CD4-positive, CD25-positive, alpha-beta regulatory T cell (primary cell): Measurements from ENCODE around the gene C1orf159. TPM values are rescaled to one million over a fixed set of nuclear protein-coding genes. Genes with fewer than 3 reads are reported as not detected.

Source experiments
- ATAC-seq, 2 donors: fragments of 150-1000 bp; cut with Tn5 transposase; one replicate each; pipeline ENCODE4 v1.10.0; 2021; ENCODE audit warnings: low read depth in 2 of 2, moderate number of reproducible peaks in 2 of 2, moderate library complexity in 1 of 2
- DNase-seq, 3 donors: peaks; one replicate each; pipeline versions ENCODE4 v3.0.0 to v3.0.0-alpha.2; 2012 to 2022; ENCODE audit warnings: mixed read lengths in 1 of 3
- H3K27ac ChIP-seq: one replicate; pipeline ENCODE4 v1.7.0; 2013; ENCODE audit warnings: mild to moderate bottlenecking, low read length; ENCODE audit not compliant: insufficient read depth, poor library complexity, severe bottlenecking
- H3K27me3 ChIP-seq: one replicate; pipeline ENCODE4 v1.7.0; 2013; ENCODE audit warnings: low read length; ENCODE audit not compliant: control insufficient read depth, insufficient read depth
- H3K36me3 ChIP-seq: one replicate; pipeline ENCODE4 v1.7.0; 2013; ENCODE audit warnings: mild to moderate bottlenecking, low read length, moderate library complexity; ENCODE audit not compliant: control insufficient read depth, insufficient read depth
- H3K4me1 ChIP-seq: 2 replicates; pipeline ENCODE4 v1.7.0; 2013; ENCODE audit warnings: mild to moderate bottlenecking, low read length; ENCODE audit not compliant: insufficient read depth, control insufficient read depth, poor library complexity, severe bottlenecking
- H3K4me3 ChIP-seq: one replicate; pipeline ENCODE4 v1.7.0; 2013; ENCODE audit warnings: low read depth, mild to moderate bottlenecking, low read length, moderate library complexity
- H3K9me3 ChIP-seq, 2 experiments: 1 replicate in 1 of 2; 2 replicates in 1 of 2; pipeline ENCODE4 v1.7.0; 2013; ENCODE audit warnings: low read length in 2 of 2, mild to moderate bottlenecking in 1 of 2, moderate library complexity in 1 of 2; ENCODE audit not compliant: control insufficient read depth in 2 of 2
- H3K27ac Mint-ChIP-seq, 3 donors: one replicate each; pipeline ENCODE4 v1.8.0; 2020 to 2022; ENCODE audit warnings: mild to moderate bottlenecking in 3 of 3, mixed read lengths in 3 of 3, moderate library complexity in 2 of 3
- H3K27me3 Mint-ChIP-seq: one replicate; pipeline ENCODE4 v1.8.0; 2022; ENCODE audit warnings: mild to moderate bottlenecking, mixed read lengths
- H3K36me3 Mint-ChIP-seq: one replicate; pipeline ENCODE4 v1.8.0; 2020; ENCODE audit warnings: mixed read lengths
- H3K4me1 Mint-ChIP-seq, 4 donors: one replicate each; pipeline ENCODE4 v1.8.0; 2020 to 2022; ENCODE audit warnings: mixed read lengths in 4 of 4, mild to moderate bottlenecking in 1 of 4
- H3K4me3 Mint-ChIP-seq, 4 donors: one replicate each; pipeline ENCODE4 v1.8.0; 2020 to 2022; ENCODE audit warnings: mild to moderate bottlenecking in 4 of 4, mixed read lengths in 4 of 4, moderate library complexity in 3 of 4
- H3K9me3 Mint-ChIP-seq, 7 donors: one replicate each; pipeline ENCODE4 v1.8.0; 2020 to 2022; ENCODE audit warnings: mixed read lengths in 7 of 7, mild to moderate bottlenecking in 3 of 7, moderate library complexity in 2 of 7
- polyA plus RNA-seq, 4 donors: library from polyadenylated mRNA; unstranded; fragments of 300-500 nt; fragmentation: Illumina TruSeq; gene quantifications; one replicate each; pipeline ENCODE4 v1.2.3, GENCODE V29; 2021
- total RNA-seq: library from RNA; stranded (reverse); gene quantifications from one replicate; pipeline ENCODE4 v1.2.3, GENCODE V29; 2022

Gene C1orf159
- total and polyA plus RNA-seq, 5 donors from 2014 or later = 3.0 to 20.0 (median 4.9) TPM

GRCh38 chr1:1085171-1085841 lies 30.6 kb downstream of the C1orf159 start:
- Mint-ChIP-seq H3K36me3 (no peaks in the 10 kb centered on the region), H3K4me3 (no peak overlapping the region), H3K27me3 (no peaks in the 10 kb centered on the region), H3K27ac (no peak overlapping the region), H3K9me3 (no peaks in the 10 kb centered on the region), H3K4me1 (peaks cover 0 to 2% (median 0%) of the 10 kb centered on the region in 4 donors)
- Histone ChIP-seq H3K36me3 (no peaks in the 10 kb centered on the region), H3K4me3 (no peak overlapping the region), H3K27ac (no peak overlapping the region), H3K27me3 (no peaks in the 10 kb centered on the region), H3K4me1 (peaks cover 1% of the 10 kb centered on the region), H3K9me3 (no peaks in the 10 kb centered on the region)
- DNase-seq = no peak
- no peak for ATAC-seq

GRCh38 chr1:1084372-1085170 lies 31.3 kb downstream of the C1orf159 start:
- H3K4me3 Mint-ChIP-seq = no peak overlapping the region
- Histone ChIP-seq H3K9me3 (no peaks in the 10 kb centered on the region), H3K4me3 (no peak overlapping the region), H3K27me3 (no peaks in the 10 kb centered on the region), H3K36me3 (no peaks in the 10 kb centered on the region), H3K4me1 (peaks cover 9% of the 10 kb centered on the region), H3K27ac (no peak overlapping the region)
- ATAC-seq (no peak), DNase-seq (no peak)
- no peaks in the 10 kb centered on the region for H3K27me3 Mint-ChIP-seq
- no peak overlapping the region for H3K27ac Mint-ChIP-seq
- no peaks in the 10 kb centered on the region for H3K9me3 Mint-ChIP-seq
- peaks cover 0 to 2% (median under 1%) of the 10 kb centered on the region in 4 donors for H3K4me1 Mint-ChIP-seq
- H3K36me3 Mint-ChIP-seq = no peaks in the 10 kb centered on the region

- Histone ChIP-seq H3K27me3 (no peaks in the 10 kb centered on the region), H3K4me1 (peaks cover 14% of the 10 kb centered on the region), H3K9me3 (no peaks in the 10 kb centered on the region), H3K4me3 (no peak overlapping the region), H3K27ac (no peak overlapping the region), H3K36me3 (no peaks in the 10 kb centered on the region)
- Mint-ChIP-seq H3K27me3 (no peaks in the 10 kb centered on the region), H3K36me3 (no peaks in the 10 kb centered on the region), H3K9me3 (no peaks in the 10 kb centered on the region), H3K27ac (no peak overlapping the region), H3K4me3 (no peak overlapping the region), H3K4me1 (peaks cover 0 to 4% (median under 1%) of the 10 kb centered on the region in 4 donors)
- no peak for DNase-seq
- ATAC-seq = no peak
Measured at GRCh38 chr1:1083416-1084371, 32.2 kb downstream of the C1orf159 start.

GRCh38 chr1:1082776-1083415 lies 33.0 kb downstream of the C1orf159 start:
- H3K9me3 Mint-ChIP-seq = no peaks in the 10 kb centered on the region
- H3K4me1 Mint-ChIP-seq = peaks cover 0 to 4% (median under 1%) of the 10 kb centered on the region in 4 donors
- H3K36me3 Mint-ChIP-seq = no peaks in the 10 kb centered on the region
- Histone ChIP-seq H3K27ac (no peak overlapping the region), H3K4me3 (no peak overlapping the region), H3K4me1 (peaks cover 14% of the 10 kb centered on the region), H3K9me3 (no peaks in the 10 kb centered on the region), H3K36me3 (no peaks in the 10 kb centered on the region), H3K27me3 (no peaks in the 10 kb centered on the region)
- ATAC-seq (no peak), DNase-seq (no peak)
- H3K27me3 Mint-ChIP-seq = no peaks in the 10 kb centered on the region
- no peak overlapping the region for H3K4me3 Mint-ChIP-seq
- H3K27ac Mint-ChIP-seq = no peak overlapping the region

- DNase-seq (no peak), ATAC-seq (no peak)
- H3K9me3 Mint-ChIP-seq = no peaks in the 10 kb centered on the region
- Histone ChIP-seq H3K4me3 (no peak overlapping the region), H3K27ac (no peak overlapping the region), H3K27me3 (no peaks in the 10 kb centered on the region), H3K4me1 (peaks cover 14% of the 10 kb centered on the region), H3K36me3 (no peaks in the 10 kb centered on the region), H3K9me3 (no peaks in the 10 kb centered on the region)
- no peaks in the 10 kb centered on the region for H3K27me3 Mint-ChIP-seq
- H3K27ac Mint-ChIP-seq = no peak overlapping the region
- H3K36me3 Mint-ChIP-seq = no peaks in the 10 kb centered on the region
- H3K4me1 Mint-ChIP-seq = peaks cover 0 to 4% (median under 1%) of the 10 kb centered on the region in 4 donors
- no peak overlapping the region for H3K4me3 Mint-ChIP-seq
Measured at GRCh38 chr1:1082239-1082775, 33.6 kb downstream of the C1orf159 start.

GRCh38 chr1:1081311-1082238 lies 34.3 kb downstream of the C1orf159 start:
- no peak overlapping the region for H3K27ac ChIP-seq
- ATAC-seq = no peak
- Mint-ChIP-seq H3K9me3 (no peaks in the 10 kb centered on the region), H3K27me3 (no peaks in the 10 kb centered on the region), H3K27ac (no peak overlapping the region), H3K36me3 (no peaks in the 10 kb centered on the region), H3K4me1 (peaks cover 0 to 4% (median under 1%) of the 10 kb centered on the region in 4 donors), H3K4me3 (no peak overlapping the region)
- no peak for DNase-seq
- H3K4me3 ChIP-seq = no peak overlapping the region
- peaks cover 14% of the 10 kb centered on the region for H3K4me1 ChIP-seq
- H3K9me3 ChIP-seq = no peaks in the 10 kb centered on the region
- H3K36me3 ChIP-seq = no peaks in the 10 kb centered on the region
- H3K27me3 ChIP-seq = no peaks in the 10 kb centered on the region
